ENCODE measurements around the gene ZCCHC7.
"Not testable (repeated sequence)": the region's sequence is repeated elsewhere in the genome, so short reads cannot be mapped to it uniquely, and the experiment has no call there.

Gene ZCCHC7

DNA sequence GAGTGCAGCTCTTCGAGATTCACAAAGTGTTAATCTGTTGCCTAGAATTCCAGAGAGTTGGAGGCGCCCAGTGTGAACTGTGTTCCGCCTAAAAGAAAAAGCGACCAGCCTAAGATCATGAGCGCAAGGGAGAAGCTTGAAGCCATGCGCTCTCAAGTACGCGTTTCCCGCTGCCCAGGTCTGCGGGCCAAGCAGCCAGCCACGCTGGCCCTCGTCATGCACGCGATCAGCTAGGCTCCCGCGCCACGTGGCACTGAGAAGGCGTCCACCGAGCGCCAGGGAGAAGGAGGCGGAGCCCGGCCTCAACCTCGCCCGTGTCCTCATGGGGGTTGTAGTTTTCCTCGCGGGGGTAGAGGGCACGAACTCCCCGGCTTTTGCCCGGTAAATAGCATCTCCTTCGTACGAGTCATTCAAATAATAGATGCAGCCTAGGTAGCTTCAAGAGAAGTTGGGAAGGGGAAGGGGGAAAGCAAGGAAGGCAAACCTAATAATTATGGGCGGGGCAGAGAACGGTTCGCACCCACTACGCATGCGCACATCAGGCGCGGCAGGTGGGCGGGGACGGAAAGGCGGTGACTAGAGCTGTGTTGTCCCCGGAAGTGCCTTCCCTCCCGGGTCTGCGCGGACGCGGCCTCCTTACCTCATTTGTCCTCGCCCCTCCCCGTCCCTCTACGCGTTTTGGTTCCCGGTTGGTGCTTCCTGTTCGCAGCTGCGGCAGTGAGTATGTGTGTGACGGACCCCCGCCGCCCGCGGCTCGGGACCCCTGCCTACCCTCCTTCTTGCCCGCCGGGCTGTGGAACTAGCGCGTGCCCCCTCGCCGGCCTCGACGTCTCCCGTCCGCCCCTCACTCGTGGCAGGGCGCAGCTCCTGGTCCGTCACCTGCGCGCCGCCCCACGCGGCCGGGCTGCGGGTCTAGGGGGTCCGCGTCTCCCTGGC is at the start of gene ZCCHC7:
Gene ZCCHC7, plus strand, starts transcription at position 668 of the 936 bp plus-strand sequence.
- Histone ChIP-seq H3K36me3 (ENCODE audit: control insufficient read depth, insufficient read depth, low read length, severe bottlenecking) (no peaks in the 10 kb centered on the region), H3K9me3 (ENCODE audit: control insufficient read depth, low read length) (no peaks in the 10 kb centered on the region), H3K4me1 (ENCODE audit: control insufficient read depth, insufficient read depth, low read length) (peaks cover 13% of the 10 kb centered on the region), H3K9ac (ENCODE audit: low read length) (peak within 1 kb of the TSS; percentile 93), H3K4me3 (ENCODE audit: low read length) (peak within 1 kb of the TSS; percentile 86), H3K27me3 (replicated peaks; ENCODE audit: control insufficient read depth, insufficient read depth, low read length) (no peaks in the 10 kb centered on the region)
- peak; percentile 97 for DNase-seq (ENCODE audit: low read depth)

DNA sequence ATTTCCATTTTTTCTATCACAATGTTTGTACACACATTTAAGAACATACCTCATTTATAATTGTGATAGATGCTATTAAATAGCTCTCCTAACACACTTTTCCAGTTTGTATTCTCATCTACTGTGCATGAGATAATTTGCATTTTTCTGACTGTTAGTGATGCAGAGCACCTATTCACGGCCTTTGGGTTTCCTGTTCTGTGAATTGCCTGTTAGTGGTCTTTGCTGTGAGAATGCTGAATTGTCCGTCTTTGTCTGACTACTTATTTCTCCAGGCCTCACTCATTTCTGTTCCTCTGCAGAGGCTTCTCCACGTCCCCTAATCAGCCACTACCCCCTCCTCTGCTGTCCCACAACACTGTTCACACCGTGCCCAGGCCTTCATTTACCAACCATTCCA is 45.6 kb upstream of the ZCCHC7 start:
- H3K4me3 ChIP-seq (ENCODE audit: low read length); H3K36me3 ChIP-seq (ENCODE audit: control insufficient read depth, insufficient read depth, low read length, severe bottlenecking); H3K9me3 ChIP-seq (ENCODE audit: control insufficient read depth, low read length); H3K4me1 ChIP-seq (ENCODE audit: control insufficient read depth, insufficient read depth, low read length); H3K27me3 ChIP-seq (replicated peaks; ENCODE audit: control insufficient read depth, insufficient read depth, low read length); DNase-seq (ENCODE audit: low read depth); H3K9ac ChIP-seq (ENCODE audit: low read length): not testable (repeated sequence)

DNA sequence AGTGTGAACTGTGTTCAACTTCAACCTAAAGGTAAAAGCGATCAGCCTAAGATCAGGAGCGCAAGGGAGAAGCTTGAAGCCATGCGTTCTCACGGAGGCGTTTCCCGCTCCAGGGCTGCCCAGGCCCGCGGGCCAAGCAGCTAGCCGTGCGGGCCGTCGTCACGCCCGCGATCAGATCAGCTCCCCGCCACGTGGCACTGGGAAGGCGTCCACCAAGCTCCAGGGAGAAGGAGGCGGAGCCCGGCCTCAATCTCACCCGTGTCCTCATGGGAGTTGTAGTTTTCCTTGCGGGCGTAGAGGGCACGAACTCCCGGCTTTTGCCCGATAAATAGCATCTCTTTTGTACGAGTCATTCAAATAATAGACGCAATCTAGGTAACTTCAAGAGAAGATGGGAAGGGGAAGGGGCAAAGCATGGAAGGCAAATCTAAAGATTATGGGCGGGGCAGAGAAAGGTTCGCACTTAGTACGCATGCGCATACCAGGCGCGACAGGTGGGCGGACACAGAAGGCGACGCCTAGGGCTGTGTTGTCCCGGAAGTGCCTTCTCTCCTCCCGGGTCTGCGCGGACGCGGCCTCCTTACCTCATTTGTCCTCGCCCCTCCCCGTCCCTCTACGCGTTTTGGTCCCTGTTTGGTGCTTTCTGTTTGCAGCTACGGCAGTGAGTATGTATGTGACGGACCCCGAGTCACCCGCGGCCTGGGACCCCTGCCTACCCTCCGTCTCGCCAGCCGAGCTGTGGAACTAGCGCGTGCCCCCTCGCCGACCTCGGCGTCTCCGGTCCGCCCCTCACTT is 40.8 kb upstream of the ZCCHC7 start:
- Histone ChIP-seq H3K4me3 (ENCODE audit: low read length) (peak overlapping the region; percentile 97), H3K4me1 (ENCODE audit: control insufficient read depth, insufficient read depth, low read length) (peaks cover 7% of the 10 kb centered on the region), H3K36me3 (ENCODE audit: control insufficient read depth, insufficient read depth, low read length, severe bottlenecking) (no peaks in the 10 kb centered on the region), H3K27me3 (replicated peaks; ENCODE audit: control insufficient read depth, insufficient read depth, low read length) (no peaks in the 10 kb centered on the region), H3K9ac (ENCODE audit: low read length) (peak overlapping the region; percentile 97), H3K9me3 (ENCODE audit: control insufficient read depth, low read length) (no peaks in the 10 kb centered on the region)
- DNase-seq (ENCODE audit: low read depth) = peak; percentile 96

DNA sequence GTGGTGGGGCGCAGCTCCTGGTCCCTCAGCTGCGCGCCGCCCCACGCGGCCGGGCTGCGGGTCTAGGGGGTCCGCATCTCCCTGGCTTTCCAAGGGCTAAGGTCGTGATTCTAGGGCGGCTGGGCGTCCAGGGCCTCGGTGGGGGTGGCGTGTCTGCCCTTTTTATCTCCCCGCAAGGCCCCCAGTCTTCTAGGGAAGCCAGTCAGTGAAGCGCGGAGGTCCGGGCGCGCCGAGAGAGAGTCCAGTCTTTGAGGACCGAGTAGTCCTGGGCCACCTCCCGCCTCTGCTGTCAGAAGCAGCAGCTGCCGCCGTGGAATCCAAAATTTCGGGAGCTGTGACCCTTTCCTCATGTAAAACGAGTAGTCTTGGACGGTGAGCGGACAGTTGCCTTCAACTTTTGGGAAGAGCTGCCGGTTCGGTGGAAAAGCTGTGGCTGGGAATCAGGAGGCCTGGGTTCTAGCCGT is 40.2 kb upstream of the ZCCHC7 start:
- H3K4me3 ChIP-seq (ENCODE audit: low read length) = peak overlapping the region; percentile 97
- not testable (repeated sequence) for H3K36me3 ChIP-seq (ENCODE audit: control insufficient read depth, insufficient read depth, low read length, severe bottlenecking); H3K9me3 ChIP-seq (ENCODE audit: control insufficient read depth, low read length); H3K27me3 ChIP-seq (replicated peaks; ENCODE audit: control insufficient read depth, insufficient read depth, low read length); H3K4me1 ChIP-seq (ENCODE audit: control insufficient read depth, insufficient read depth, low read length)
- peak overlapping the region; percentile 97 for H3K9ac ChIP-seq (ENCODE audit: low read length)
- DNase-seq (ENCODE audit: low read depth) = peak; percentile 51

DNA sequence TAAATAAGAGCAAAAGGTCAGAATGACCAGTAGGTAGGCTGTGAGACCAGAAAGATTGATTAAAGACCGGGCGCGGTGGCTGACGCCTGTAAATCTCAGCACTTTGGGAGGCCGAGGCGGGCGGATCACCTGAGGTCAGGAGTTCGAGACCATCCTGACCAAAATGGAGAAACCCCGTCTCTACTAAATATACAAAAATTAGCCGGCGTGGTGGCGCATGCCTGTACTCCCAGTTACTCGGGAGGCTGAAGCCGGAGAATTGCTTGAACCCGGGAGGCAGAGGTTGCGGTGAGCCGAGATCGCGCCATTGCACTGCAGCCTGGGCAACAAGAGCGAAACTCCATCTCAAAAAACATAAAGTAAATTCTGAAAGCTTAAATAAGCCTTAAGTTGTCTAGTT is 38.9 kb upstream of the ZCCHC7 start:
- H3K27me3 ChIP-seq (replicated peaks; ENCODE audit: control insufficient read depth, insufficient read depth, low read length); H3K4me1 ChIP-seq (ENCODE audit: control insufficient read depth, insufficient read depth, low read length); DNase-seq (ENCODE audit: low read depth); H3K9ac ChIP-seq (ENCODE audit: low read length); H3K9me3 ChIP-seq (ENCODE audit: control insufficient read depth, low read length); H3K36me3 ChIP-seq (ENCODE audit: control insufficient read depth, insufficient read depth, low read length, severe bottlenecking): not testable (repeated sequence)
- H3K4me3 ChIP-seq (ENCODE audit: low read length) = peak overlapping the region; percentile 97

DNA sequence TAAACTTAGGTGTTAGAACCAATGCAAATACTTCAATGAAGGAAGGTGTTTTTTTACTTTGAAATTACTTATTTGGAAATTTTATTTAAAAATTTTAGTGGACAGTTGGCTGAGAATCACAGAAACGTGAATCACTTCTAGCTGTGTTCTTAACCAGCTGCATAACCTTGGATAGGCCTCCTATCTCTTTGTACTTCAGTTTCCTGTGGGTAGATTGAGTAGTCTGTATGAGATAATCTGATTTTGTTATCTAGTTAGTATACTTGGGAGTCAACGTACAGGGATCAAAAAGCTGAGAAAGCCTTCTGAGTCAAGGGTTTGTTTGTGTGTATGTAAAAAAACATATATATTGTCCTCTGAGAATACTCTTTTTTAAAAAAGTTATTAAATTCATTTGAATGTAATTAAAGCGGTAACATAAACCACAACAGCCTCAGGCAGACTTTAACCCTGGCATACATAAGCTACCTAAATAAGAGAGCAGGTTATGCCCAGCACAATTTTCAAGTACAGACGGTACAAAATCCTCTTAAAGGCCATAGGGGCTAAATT is 38.1 kb upstream of the ZCCHC7 start:
- Histone ChIP-seq H3K36me3 (ENCODE audit: control insufficient read depth, insufficient read depth, low read length, severe bottlenecking) (peaks cover 12% of the 10 kb centered on the region), H3K9ac (ENCODE audit: low read length) (no peak overlapping the region), H3K4me1 (ENCODE audit: control insufficient read depth, insufficient read depth, low read length) (peaks cover 7% of the 10 kb centered on the region), H3K9me3 (ENCODE audit: control insufficient read depth, low read length) (no peaks in the 10 kb centered on the region), H3K27me3 (replicated peaks; ENCODE audit: control insufficient read depth, insufficient read depth, low read length) (no peaks in the 10 kb centered on the region), H3K4me3 (ENCODE audit: low read length) (no peak overlapping the region)
- no peak for DNase-seq (ENCODE audit: low read depth)

DNA sequence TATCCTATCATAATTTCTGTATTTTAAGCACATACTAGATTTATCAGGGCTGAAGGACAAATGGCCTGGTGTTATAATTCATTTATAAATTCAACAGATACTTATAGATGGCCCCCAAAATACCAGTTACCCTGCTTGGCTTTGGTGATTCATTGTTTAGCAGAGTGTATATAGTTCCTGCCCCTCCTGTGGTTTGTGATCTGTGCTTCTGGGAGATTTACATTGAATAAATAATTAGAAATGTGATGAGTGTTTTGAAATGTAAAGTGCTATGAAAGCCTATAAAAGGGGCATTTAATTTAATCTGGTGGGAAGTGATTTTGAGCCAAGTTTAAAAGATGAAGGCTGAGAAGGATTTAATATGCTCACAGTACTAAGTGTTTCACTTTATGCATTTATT is 36.7 kb upstream of the ZCCHC7 start:
- H3K4me1 ChIP-seq (ENCODE audit: control insufficient read depth, insufficient read depth, low read length) = peaks cover 7% of the 10 kb centered on the region
- H3K27me3 ChIP-seq (replicated peaks; ENCODE audit: control insufficient read depth, insufficient read depth, low read length) = no peaks in the 10 kb centered on the region
- no peak overlapping the region for H3K9ac ChIP-seq (ENCODE audit: low read length)
- DNase-seq (ENCODE audit: low read depth) = no peak
- H3K4me3 ChIP-seq (ENCODE audit: low read length) = no peak overlapping the region
- peaks cover 24% of the 10 kb centered on the region for H3K36me3 ChIP-seq (ENCODE audit: control insufficient read depth, insufficient read depth, low read length, severe bottlenecking)
- no peaks in the 10 kb centered on the region for H3K9me3 ChIP-seq (ENCODE audit: control insufficient read depth, low read length)

DNA sequence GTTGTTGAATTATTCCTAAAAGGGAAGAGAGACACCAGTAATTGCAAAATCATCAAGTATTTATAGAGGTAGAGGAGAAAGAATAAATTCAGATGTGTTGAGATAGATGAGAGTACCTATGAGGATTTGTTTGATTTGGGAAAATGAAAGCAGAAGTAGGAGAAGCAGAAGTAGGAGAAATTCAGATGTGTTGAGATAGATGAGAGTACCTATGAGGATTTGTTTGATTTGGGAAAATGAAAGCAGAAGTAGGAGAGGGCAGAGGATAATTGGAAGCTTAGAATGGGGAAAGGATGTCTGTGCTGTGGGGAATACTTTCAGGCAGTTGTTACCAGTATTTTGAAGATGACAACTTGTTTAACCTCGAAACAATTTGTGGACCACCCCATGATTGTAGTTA is 35.1 kb upstream of the ZCCHC7 start:
- Histone ChIP-seq H3K4me1 (ENCODE audit: control insufficient read depth, insufficient read depth, low read length) (peaks cover 7% of the 10 kb centered on the region), H3K36me3 (ENCODE audit: control insufficient read depth, insufficient read depth, low read length, severe bottlenecking) (peaks cover 29% of the 10 kb centered on the region), H3K4me3 (ENCODE audit: low read length) (no peak overlapping the region), H3K9me3 (ENCODE audit: control insufficient read depth, low read length) (no peaks in the 10 kb centered on the region), H3K27me3 (replicated peaks; ENCODE audit: control insufficient read depth, insufficient read depth, low read length) (no peaks in the 10 kb centered on the region), H3K9ac (ENCODE audit: low read length) (no peak overlapping the region)
- no peak for DNase-seq (ENCODE audit: low read depth)

DNA sequence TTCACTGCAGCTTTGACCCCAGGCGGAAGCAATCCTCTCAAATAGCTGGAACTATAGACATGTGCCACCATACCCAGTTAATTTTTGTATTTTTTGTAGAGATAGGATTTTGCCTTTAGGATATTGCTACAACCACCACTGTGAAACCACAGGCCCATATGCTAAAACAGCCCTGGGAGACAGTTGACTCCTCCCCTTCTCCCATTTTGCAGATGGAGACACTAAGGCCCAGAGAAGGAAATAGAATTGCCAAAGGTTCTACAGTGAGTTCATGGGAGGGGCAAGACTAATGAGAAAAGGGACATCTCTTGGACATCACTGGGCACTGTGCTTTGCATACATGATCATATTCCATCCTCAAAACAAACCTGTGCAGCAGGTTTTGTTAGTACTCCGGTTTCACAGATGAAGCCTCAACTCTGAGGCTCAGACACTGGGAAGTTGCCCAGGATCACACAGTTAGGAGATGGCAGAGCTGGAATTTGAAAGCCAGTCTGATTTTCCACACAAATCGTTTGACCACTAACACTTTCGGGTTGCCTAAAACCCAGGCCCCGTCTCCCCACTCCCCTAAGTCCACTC is 27.6 kb upstream of the ZCCHC7 start:
- DNase-seq (ENCODE audit: low read depth); H3K9ac ChIP-seq (ENCODE audit: low read length); H3K9me3 ChIP-seq (ENCODE audit: control insufficient read depth, low read length); H3K4me3 ChIP-seq (ENCODE audit: low read length); H3K27me3 ChIP-seq (replicated peaks; ENCODE audit: control insufficient read depth, insufficient read depth, low read length); H3K4me1 ChIP-seq (ENCODE audit: control insufficient read depth, insufficient read depth, low read length): not testable (repeated sequence)
- peaks cover 12% of the 10 kb centered on the region for H3K36me3 ChIP-seq (ENCODE audit: control insufficient read depth, insufficient read depth, low read length, severe bottlenecking)

DNA sequence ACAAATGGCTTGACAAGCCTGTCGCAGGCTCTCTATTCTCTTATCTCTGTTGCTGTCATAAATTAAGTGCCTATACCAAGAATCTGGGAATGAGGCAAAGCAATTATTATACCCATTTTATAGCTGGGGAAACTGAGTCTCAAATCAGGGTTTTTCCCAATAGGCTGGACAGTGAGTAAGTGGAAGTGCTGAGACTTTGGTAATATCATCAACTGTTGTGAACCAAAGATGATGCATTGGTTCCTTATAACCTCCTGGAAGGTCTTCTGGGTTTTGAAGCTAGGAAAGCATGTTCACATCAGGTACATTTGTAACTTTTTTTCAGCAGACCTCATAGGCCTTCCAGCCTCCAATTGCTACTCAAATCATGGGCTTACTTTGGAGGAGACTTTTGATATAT is 25.6 kb upstream of the ZCCHC7 start:
- no peak overlapping the region for H3K9ac ChIP-seq (ENCODE audit: low read length)
- no peaks in the 10 kb centered on the region for H3K27me3 ChIP-seq (replicated peaks; ENCODE audit: control insufficient read depth, insufficient read depth, low read length)
- H3K9me3 ChIP-seq (ENCODE audit: control insufficient read depth, low read length) = no peaks in the 10 kb centered on the region
- H3K36me3 ChIP-seq (ENCODE audit: control insufficient read depth, insufficient read depth, low read length, severe bottlenecking) = no peaks in the 10 kb centered on the region
- DNase-seq (ENCODE audit: low read depth) = no peak
- no peak overlapping the region for H3K4me3 ChIP-seq (ENCODE audit: low read length)
- no peaks in the 10 kb centered on the region for H3K4me1 ChIP-seq (ENCODE audit: control insufficient read depth, insufficient read depth, low read length)

DNA sequence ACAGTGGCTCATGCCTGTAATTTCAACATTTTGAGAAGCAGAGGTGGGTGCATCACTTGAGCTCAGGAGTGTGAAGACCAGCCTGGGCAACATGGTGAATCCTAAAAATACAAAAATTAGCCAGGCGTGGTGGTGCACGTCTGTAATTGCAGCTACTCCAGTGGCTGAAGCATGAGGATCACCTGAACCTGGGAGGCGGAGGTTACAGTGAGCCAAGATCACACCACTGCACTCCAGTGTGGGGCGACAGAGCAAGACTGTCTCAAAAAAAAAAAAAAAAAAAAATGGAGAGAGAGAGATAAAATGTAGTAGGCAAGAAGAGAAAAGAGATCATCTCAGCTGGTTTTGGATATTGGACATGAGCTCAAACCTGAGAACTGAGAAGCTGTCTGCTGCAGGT is 23.7 kb upstream of the ZCCHC7 start:
- no peaks in the 10 kb centered on the region for H3K27me3 ChIP-seq (replicated peaks; ENCODE audit: control insufficient read depth, insufficient read depth, low read length)
- no peak overlapping the region for H3K4me3 ChIP-seq (ENCODE audit: low read length)
- no peak for DNase-seq (ENCODE audit: low read depth)
- no peaks in the 10 kb centered on the region for H3K9me3 ChIP-seq (ENCODE audit: control insufficient read depth, low read length)
- no peaks in the 10 kb centered on the region for H3K4me1 ChIP-seq (ENCODE audit: control insufficient read depth, insufficient read depth, low read length)
- H3K9ac ChIP-seq (ENCODE audit: low read length) = no peak overlapping the region
- H3K36me3 ChIP-seq (ENCODE audit: control insufficient read depth, insufficient read depth, low read length, severe bottlenecking) = no peaks in the 10 kb centered on the region

All from adipocyte (in vitro differentiated cells).